Activated CD4-positive, alpha-beta T cell treated with anti-CD3 and anti-CD28 coated beads for 4 hours (primary cell): Measurements from ENCODE around the gene FBXO46.
"Not testable (repeated sequence)": the region's sequence is repeated elsewhere in the genome, so short reads cannot be mapped to it uniquely, and the experiment has no call there.

Source experiments
- DNase-seq, 2 donors: peaks; one replicate each; pipeline ENCODE4 v3.0.0-alpha.2; 2020

Gene FBXO46

DNA sequence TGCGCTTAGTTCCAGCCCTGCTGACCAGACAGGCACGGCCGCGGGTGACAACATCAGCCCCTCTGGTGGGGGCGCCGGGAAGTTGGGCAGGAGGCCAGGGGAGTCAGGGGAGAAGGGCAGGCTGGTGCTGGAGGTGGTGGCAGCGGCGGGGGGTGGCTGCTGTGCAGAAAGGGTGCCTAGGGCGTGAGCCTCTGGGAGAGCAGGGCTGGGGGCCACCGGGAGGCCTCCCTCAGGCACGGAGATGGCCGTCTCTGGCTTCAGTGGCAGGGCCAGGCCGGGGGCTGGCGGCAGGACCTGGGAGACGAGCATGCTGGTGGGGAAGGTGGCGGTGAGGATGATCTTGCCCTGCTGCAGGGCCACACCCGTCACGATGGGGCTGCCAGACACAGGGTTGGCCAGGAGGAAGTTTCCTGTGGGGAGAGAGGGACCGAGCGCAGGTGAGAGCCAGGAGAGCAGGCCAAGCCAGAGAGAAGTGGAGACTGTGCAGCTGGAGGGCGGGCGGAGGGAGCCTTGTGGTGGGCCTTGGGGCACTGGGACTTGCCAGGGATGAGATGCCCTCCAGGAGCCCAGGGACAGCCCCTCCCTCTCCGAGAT is 35.1 kb upstream of the FBXO46 start:
- no peak for DNase-seq

DNA sequence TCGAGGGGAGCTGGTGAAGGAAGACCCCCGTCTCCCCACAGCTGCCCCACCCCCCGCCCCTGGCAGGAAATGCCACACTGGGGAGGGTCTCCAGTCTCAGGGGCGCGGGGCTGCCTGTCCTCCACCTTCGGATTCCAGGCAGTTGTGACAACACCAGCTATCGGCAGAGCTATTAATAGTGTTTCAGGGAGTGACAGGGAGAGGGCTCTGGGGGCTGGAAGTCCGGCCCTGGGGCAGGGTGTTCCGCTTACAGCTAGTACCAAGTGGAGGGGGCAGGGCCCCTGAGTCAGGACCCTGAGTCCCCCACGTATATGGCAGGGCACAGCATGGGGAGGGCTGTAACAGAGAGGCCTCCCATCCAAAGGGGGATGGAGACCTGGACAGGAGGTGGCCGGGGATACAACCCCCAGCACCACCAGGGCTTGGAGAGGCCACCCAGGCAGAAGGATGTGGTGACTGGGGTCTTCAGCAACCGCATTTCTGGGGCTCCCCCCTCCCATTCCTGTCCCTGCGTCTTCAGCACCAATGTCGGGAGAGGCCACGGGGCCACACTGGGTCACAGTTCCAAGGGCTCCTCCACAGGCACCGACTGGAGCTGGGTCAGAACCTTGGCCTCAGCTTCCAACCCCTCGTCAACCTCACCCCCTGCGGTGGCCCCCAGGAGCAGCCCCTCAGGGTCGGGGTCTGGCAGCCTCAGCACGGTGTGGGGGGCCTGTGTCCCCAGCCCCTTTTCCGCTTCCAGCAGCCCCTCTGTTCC is 34.4 kb upstream of the FBXO46 start:
- no peak for DNase-seq

DNA sequence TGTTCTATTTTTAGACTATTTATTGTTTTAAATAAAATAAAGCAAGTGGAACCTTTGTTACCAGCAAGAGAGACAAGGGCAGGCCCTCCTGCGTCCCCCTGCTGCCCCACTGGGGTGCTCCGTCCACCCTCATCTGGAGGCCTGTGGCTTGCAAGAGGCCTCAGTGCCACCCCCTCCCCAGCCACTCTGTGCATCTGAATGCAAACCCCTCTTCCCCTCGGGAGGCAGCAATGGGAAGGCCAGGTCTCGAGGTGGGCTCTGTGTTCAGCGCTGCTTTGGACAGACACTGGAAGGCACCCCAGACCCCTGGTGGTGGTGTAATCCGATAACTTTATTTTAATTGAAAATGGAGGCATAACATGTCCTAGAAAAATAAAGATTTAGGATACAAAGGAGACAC is 33.8 kb upstream of the FBXO46 start:
- DNase-seq: no peak

DNA sequence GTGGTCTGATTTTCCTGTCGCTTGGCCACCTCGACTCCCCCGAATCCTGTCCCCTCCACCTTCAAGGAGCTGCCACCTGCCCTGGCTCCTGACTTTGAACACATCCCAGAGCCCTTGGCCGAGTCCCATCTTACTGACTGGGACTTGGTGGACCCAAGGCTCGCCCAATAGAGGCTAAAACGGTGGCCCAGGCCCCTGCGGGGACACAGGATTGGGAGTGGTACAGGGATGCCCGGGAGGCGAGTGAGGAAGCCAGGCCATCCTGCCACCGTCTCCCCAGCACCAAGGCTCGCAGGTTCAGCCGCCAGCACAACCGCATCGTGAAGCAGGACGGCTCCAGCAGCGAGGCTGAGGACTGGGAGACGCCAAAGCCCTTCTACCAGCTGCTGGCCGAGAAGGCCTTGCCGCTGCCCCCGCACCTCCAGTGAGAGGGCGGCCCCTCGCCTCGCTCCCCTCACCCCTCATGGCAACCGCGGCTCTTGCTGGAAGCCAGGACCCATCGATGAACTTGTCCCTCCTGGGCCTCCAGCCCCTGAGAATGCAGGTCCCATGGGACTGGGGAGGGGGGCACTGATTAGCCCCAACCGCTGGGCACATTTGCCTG is 33.1 kb upstream of the FBXO46 start:
- DNase-seq: no peak

DNA sequence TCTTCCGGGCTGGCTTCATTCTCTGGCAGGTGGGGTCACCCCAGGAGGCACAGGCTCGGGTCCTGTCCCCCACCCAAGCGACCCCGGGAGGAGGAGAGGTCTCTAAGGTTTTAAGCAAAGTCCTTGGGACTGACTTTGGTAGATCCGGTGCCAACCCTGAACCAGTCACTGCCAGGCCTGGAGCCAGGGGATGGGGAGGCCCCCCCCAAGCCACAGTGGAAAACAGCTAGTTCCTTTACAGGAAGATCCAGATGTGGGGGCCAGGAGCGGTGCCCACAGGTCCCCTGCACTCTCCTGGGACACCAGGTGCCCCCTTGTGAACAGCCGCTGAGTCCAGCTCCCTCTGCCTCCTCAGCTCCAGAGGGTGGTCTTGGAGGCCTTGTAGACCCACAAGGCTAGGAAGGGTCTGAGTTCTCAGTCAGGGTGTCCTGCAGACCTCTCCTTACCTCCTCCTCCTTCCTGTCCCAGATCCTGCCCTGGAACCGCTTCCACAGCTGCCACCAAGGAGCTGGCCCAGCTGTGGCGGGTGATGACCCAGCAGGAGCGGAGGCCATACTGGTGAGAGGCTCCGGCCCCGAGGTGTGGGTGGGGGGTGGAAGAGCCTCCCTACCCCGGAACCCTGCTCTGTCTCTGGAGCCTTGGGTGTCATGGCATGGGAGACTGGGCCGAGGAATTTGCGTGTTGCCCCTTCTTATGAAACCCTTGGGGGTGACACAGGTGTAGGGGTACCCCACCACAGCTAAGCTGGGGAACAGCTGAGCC is 32.4 kb upstream of the FBXO46 start:
- no peak for DNase-seq

DNA sequence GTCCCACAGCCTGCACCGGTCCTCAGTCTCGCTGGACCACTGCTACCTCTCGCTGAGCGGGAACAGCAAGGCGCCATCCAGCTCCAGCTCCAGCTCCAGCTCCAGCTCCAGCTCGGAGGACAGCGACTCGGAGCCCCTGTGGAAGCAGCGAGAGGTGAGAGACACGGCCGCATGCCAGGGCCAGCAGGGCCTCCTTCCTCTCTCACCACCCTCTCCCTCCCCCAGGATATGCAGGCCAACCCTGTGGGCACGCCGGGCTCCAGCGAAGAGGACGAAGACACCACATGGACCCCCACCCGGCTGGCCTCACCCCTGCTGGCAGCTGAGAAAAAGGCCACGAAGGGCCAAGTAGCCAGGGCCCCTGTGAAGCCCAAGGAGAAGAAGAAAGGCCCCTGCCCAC is 31.0 kb upstream of the FBXO46 start:
- DNase-seq: no peak

DNA sequence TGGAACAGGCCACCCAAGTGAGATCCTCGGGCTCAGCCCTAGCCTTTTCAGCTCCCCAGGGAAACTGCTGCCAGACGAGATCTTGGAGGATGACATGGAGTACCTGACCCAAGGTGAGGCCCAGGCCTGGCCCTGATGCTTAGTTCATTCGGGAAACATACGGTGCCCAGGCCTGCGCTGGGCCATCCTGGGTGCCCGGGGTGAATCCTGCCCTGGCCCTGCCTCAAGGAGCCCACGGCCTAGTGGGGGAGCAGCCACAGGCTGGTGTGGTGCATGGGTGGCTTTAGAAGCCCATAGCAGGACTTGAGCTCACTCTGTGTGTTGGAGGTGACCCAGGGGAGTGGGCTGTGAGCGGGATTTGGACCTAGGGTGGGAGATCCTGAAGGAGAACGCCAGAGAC is 28.2 kb upstream of the FBXO46 start:
- DNase-seq: no peak

DNA sequence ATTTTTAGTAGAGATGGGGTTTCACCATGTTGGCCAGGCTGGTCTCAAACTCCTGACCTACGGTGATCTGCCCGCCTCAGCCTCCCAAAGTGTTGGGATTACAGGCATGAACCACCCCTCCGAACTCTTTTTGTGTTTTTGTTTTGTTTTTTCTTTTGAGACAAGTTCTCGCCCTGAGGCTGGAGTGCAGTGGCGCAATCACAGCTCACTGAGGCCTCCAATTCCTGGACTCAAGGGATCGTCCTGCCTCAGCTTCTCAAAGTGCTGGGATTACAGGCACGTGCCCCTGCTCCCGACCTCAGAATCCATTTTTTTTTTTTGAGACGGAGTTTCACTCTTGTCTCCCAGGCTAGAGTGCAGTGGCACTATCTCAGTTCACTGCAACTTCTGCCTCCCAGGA is 27.0 kb upstream of the FBXO46 start:
- no peak for DNase-seq

DNA sequence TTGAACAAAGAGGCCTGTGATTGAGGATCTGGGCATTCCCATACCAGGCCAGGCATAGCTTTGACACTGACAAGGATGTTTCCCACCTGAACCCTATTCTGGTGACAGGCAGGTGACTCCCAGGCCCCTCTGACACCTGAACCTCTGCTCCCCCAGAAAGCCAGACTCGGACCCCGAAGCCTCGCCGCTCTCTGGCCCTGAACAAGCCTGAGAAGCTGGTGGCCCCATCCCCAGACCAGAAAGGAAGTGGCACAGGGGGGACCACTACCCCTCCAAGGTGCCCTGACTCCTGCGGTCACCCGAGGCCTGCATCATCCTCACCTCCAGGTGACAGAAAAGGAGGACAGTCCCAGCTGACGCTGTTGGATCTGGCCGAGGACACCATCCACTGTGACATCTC is 23.6 kb upstream of the FBXO46 start:
- no peak for DNase-seq

DNA sequence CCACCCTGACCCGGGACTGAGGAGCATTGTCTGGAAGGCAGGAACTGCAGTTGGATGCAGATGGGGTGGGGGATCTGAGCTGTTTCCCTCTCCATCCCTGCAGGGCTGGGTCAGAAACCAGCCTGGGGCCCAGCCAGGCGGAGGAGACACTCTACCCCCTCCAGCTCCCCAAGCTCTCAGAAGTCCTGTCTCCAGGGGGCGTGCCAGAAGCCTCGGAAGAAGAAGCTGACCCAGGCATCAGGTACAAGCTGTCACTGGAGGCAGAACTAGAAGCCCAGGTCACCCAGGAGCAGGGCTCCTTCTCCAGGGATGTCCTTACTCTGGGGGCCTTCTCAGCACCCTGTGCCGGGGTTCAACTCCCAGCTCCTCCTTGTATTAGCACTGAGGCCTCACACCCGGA is 22.9 kb upstream of the FBXO46 start:
- DNase-seq: no peak

DNA sequence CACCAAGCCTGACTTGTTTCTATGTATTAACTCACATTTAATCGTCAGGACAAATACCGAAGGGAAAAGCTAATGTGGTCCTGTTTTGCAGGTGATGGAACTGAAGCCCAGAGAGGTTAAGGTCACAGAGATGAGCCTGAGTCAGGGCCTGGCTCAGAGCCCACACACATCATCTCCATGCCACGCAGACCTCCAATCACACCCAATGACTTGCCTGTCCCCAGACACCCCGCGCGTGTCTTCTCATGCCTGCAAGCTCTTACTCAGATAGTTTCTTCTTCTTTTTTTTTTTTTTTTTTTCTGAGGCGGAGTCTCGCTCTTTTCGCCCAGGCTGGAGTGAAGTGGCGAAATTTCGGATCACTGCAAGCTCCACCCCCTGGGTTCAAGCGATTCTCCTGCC is 21.9 kb upstream of the FBXO46 start:
- no peak for DNase-seq

DNA sequence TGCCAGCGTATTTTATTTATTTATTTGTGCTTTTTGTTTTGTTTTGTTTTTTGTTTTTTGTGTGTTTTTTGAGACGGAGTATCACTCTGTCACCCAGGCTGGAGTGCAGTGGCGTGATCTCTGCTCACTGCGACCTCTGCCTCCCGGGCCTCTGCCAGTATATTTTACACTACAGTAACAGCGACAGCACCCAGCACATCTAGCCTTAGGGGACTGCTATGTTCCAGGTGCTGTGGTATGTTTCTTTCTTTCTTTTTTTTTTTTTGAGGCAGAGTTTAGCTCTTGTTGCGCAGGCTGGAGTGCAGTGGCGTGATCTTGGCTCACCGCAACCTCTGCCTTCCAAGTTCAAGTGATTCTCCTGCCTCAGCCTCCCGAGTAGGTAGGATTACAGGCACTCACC is 20.8 kb upstream of the FBXO46 start:
- not testable (repeated sequence) for DNase-seq

DNA sequence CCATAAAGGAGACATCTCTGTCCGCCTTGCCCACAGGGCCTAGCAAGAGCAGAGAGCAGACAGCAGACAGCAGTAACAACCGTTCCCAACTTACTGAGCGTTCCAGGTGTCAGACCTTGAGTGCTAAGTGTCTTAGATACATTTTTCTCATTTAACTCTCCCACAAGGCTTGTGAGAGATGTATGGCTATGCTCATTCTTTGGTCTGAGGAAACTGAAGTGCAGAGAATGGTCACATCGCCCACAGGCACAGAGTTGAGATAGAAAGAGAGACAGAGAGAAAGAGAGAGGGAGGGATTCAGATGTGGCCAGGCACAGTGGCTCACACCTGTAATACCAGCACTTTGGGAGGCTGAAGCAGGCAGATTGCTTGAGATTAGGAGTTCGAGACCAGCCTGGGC is 16.8 kb upstream of the FBXO46 start:
- DNase-seq: no peak

DNA sequence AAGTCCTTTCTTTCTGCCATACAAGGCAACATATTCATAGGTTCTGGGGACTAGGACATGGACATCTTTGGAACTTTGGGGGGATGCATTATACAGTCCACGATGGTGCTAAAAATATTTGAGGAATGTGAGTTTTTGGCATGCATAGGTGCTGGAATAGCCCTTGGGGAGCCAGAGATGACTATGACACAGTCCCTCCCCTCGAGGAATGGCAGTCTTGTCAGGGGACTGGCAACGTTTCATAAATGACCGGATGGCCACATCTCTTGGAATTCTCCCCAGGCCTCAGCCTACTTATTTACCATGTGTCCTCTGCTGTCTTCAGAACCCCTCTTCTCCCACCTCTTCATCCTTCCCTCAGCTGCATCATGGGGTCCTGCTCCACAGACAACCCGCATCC is 16.2 kb upstream of the FBXO46 start:
- DNase-seq: no peak

DNA sequence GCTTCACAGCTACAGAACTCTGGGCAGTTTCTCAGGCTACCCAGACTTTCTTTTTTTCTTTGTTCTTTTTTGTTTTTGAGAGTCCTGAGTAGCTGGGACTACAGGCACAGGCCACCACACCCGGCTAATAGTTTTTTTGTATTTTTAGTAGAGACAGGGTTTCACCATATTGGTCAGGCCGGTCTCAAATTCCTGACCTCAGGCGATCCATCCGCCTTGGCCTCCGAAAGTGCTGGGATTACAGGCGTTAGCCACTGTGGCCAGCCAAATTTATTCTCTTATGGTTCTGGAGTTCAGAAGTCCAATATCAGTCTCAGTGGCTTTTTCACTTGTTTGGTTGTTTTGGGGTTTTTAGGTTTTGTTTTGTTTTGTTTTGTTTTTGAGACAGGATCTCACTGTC is 14.9 kb upstream of the FBXO46 start:
- no peak for DNase-seq

DNA sequence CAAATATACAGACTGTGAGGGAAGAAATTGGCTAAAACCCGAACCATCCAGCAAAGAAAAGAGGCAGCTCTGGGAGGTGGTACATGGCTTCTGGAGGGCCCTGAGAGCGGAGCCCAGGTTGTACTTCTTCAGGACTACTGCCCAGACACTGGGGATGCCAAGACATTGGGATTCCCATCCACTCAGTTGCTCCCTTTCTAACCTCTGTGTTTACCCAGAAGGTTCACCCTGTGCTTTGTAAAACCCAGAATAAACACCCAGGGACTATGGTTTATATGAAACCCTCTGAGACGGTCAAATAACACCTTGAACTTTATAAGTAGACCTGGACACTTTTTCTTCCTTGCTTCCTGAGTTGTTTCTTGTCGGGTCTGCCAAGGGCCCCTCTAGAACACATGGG is 12.3 kb upstream of the FBXO46 start:
- DNase-seq: no peak

DNA sequence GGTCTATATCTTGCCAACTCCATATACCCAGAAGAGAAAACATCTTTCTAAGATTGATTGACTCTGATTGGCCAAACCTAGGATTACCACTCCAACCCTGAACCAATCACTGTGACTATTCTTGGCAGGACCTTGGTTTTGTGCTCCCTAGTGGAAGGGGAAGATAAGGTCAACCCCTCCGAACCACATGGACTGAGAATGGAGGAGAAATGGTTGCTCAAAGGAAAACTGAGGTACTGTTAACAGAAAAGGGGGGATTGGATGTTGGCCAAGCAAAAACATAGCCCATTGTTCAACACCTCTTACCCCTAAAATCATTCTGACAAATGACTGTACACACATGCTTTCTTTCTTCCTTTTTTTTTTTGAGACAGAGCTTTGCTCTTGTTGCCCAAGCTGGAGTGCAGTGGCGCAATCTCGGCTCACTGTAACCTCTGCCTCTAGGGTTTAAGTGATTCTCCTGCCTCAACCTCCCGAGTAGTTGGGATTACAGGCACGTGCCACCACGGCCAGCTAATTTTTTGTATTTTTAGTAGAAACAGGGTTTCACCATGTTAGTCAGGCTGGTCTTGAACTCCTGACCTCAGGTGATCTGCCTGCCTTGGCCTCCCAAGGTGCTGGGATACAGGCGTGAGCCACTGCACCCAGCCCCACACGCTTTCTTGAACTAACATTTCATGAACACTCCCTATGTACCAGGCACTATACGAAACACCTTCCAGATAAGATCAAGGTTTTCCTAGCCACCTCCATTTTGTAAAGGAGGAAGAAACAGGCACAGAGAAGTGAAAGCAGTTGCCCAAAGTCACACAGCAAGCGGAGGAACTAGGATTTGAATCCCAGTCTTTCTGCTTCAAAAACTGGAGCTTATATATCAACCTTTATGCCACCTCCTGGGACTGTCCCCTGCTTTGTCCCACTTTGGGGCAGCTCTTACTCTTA is 9.1 kb upstream of the FBXO46 start:
- no peak for DNase-seq

DNA sequence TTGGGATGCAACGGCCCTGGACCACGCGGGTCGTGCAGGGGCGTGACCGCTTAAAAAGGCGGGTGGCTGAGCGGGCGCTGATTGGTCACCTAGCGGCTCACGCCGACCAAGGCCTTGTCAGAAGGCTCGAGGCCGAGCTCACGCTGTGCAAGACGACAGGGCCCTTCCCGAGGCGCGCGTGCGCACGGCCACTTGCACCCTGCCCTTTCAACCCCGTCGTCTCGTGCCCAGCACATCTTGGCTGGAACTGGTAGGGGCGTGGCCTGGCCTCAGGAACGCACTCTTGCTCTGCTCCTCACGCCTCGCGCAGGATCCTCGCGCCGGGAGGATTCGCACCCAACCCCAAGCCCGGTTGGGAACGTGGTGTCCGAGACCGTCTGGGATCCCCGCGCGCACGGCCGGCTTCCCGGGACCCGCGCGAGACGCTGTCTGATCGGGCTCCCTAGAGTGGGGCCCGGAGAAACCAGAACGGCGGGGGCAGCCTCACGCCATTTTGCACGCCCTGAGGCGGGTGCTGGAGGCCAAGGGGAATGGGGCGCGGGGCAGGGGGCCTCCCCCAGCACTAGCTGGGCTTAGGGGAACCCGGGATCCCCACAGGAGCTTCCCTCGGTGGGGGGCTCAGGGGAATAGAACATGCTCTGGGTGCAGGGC is 2.6 kb upstream of the FBXO46 start, which contains the start of gene MEIOSIN:
TSS of gene MEIOSIN (plus strand) at position 280 of the 651 bp plus-strand sequence. CDS start 1,938 bp downstream, outside the sequence.
- no peak for DNase-seq

DNA sequence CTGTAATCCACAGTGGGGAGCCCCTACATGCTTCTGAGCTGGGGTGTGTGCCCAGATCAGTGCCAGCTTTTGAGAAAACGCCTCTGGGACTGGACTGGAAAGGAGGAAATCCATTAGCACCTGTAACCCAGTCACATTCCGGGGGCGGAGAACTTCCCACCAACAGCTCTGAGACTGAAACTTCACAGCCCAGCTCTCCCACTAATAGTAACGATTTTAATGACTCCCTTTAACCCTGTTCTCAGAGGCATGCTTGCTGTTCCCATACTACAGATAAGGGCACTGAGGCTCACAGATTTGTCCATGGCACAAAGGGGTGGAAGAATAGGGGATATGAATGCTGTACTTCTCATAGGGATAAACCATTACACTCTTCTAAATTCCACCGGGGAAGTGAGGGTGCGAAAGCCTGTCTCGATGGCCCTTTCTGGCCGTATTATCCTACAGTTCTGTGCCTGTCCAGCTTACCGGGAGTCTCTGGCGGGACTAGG is 851 bp downstream of the FBXO46 start:
- peak; percentile 18 to 29 for DNase-seq

DNA sequence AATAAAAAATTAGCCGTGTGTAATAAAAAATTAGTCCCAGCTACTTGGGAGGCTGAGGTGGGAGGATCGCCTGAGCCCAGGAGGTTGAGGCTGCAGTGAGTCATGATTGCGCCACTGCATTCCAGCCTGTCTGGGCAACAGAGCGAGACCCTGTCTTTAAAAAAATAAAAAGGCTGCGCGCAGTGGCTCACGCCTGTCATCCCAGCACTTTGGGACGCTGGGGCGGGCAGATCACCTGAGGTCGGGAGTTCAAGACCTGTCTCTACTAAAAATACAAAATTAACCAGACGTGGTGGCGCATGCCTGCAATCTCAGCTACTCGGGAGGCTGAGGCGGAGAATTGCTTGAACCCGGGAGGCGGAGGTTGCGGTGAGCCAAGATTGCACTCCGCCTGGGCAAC is 2.0 kb downstream of the FBXO46 start:
- not testable (repeated sequence) for DNase-seq

DNA sequence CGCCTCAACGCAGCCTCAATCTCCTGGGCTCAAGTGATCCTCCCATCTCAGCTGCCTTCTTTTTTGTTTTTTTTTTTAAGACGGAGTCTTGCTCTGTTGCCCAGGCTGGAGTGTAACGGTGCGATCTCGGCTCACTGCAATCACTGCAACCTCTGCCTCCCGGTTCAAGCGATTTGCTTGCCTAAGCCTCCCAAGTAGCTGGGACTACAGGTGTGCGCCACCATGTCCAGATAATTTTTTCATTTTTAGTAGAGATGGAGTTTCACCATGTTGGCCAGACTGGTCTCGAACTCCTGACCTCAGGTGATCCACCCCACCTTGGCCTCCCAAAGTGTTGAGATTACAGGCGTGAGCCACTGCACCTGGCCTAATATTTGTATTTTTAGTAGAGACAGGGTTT is 10.6 kb downstream of the FBXO46 start:
- not testable (repeated sequence) for DNase-seq
